ENCODE data around the gene SCARB1.
A peak's percentile ranks its signal among the peaks of the same experiment; 100 is the strongest.

Gene SCARB1

DNA sequence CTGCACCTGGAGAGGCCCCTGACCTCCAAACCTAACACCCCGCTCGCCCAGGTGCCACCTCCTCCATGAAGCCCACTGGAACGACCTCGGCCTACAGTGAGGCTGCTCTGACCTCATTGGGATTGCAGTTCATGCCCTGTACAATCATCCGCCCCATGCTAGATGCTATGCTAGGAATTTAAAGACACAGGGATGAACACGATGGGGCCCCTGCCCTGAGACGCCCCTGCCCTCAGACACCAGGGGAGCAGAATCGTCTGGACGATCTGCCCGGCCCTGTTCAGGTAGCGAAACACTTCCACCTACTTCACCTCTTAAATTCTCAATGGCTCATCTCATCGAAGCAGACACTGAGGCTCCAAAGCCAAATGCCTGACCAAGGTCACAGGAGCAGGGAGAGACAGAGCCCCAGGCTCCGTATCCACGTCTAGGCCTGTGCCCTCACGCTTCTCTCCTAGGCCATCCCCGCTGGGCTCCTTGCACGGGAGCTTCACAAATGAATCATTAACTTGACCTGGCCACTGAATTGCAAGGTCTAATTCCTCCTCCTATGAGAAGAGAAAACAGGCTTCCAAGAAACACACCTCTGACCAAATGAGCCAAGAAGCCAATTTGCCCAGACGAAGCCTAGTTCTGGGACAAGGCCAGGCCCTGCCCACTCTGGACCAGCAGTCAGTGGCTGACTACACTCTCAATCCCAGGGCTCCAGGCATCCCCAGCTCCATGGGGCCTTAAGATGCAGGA is 35.2 kb downstream of the SCARB1 start:
- Histone ChIP-seq H3K27ac (no peak overlapping the region), H3K9me3 (ENCODE audit: low read depth, low read length) (no peaks in the 10 kb centered on the region), H3K4me3 (no peak overlapping the region), H3K36me3 (ENCODE audit: insufficient read depth, low read length) (peaks cover 7% of the 10 kb centered on the region; the same call in 1 of the 2 replicates), H3K9ac (ENCODE audit: insufficient read length) (no peak overlapping the region)
- TF ChIP-seq FOXP2 (optimal IDR thresholded peaks at IDR 0.05; ENCODE audit: control extremely low read depth, extremely low read length, insufficient read depth) (no peak), EZH2 (IDR thresholded peaks at IDR 0.05) (no peak), POLR2AphosphoS5 (IDR thresholded peaks at IDR 0.05; ENCODE audit: borderline replicate concordance, low read depth, low read length) (no peak)
- no peak for DNase-seq (ENCODE audit: low read depth, low spot score)

DNA sequence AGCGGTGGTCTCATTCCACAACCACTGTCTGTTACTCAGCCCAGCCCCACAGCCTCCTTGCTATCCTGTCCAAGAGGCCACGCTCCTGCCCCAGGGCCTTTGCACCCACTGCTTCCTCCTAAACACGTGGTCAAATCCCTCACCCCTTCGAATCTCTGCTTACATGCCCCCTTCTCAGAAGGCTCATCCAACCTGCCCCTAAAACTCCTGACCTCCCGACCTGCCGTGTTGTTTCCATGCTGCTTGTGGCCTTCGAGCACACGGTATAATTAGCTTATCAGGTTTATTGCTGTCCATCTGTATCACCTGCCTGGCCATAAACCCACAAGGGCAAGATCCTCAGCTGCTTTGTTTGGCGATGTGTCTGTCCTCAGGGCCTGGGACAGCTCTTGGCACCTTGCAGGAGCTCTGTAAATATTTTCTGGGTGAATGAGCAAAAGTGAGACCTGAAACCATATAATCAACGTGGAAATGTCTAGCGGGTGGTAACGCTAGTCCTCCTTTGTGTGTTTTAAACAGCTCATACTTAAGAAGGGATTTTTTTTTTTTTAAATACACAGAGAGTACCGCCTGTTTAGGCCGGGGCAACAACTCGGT is 36.0 kb downstream of the SCARB1 start:
- Histone ChIP-seq H3K36me3 (ENCODE audit: insufficient read depth, low read length) (peaks cover 7% of the 10 kb centered on the region; the same call in 1 of the 2 replicates), H3K27ac (no peak overlapping the region), H3K9ac (ENCODE audit: insufficient read length) (no peak overlapping the region), H3K4me3 (no peak overlapping the region), H3K9me3 (ENCODE audit: low read depth, low read length) (no peaks in the 10 kb centered on the region)
- DNase-seq (ENCODE audit: low read depth, low spot score), result no peak
- no peak for TF ChIP-seq EZH2 (IDR thresholded peaks at IDR 0.05)
- TF ChIP-seq FOXP2 (optimal IDR thresholded peaks at IDR 0.05; ENCODE audit: control extremely low read depth, extremely low read length, insufficient read depth), result no peak
- TF ChIP-seq POLR2AphosphoS5 (IDR thresholded peaks at IDR 0.05; ENCODE audit: borderline replicate concordance, low read depth, low read length), result no peak

DNA sequence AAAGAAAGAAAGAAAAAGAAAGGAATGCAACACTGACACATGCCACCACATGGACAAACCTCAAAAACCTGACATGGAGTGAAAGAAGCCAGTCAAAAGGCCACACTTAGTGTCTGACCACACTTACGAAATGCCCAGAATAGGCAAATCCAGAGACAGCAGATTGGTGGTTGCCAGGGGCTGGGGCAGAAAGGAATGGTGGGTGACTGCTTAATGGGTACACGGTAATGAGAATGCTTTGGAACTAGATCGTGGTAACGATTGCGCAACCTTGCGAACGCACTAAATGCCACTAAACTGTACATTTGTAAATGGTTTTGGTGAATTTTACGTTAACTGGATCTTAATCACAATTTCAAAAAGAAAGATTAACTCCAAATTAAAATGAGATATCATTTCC is 39.5 kb downstream of the SCARB1 start:
- Histone ChIP-seq H3K27ac (no peak overlapping the region), H3K9ac (ENCODE audit: insufficient read length) (no peak overlapping the region), H3K36me3 (ENCODE audit: insufficient read depth, low read length) (no peaks in the 10 kb centered on the region), H3K9me3 (ENCODE audit: low read depth, low read length) (no peaks in the 10 kb centered on the region), H3K4me3 (no peak overlapping the region)
- TF ChIP-seq FOXP2 (optimal IDR thresholded peaks at IDR 0.05; ENCODE audit: control extremely low read depth, extremely low read length, insufficient read depth) (no peak), POLR2AphosphoS5 (IDR thresholded peaks at IDR 0.05; ENCODE audit: borderline replicate concordance, low read depth, low read length) (no peak), EZH2 (IDR thresholded peaks at IDR 0.05) (no peak)
- DNase-seq (ENCODE audit: low read depth, low spot score), result peak; percentile 6

DNA sequence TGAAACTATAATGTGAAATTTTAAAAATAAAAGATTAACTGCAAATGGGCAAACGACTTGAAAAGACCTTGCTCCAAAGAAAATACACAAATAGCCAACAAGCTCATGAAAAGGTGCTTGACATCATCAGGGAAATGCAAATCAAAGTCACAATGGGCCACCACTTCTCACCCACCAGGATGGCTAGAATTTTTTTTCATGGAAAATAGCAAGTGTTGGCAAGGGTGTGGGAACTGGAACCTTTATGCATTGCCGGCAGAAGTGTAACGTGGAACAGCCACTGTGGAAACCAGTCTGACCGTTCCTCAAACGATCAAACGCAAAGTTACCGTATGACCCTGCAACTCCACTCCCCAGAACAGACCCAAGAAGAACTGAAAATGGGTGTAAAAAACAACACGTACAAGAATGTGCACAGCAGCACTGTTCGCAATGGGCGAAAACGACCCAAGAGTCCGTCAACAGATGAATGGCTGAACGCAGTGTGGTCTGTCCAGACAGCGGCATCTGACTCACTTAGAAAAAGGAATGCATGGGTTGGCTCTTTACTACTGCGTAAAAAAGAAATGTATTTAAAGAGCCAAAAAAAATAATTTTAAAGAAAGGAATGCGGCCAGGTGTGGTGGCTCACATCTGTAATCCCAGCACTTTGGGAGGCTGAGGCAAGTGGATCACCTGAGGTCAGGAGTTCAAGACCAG is 40.2 kb downstream of the SCARB1 start:
- Histone ChIP-seq H3K9me3 (ENCODE audit: low read depth, low read length) (no peaks in the 10 kb centered on the region), H3K27ac (no peak overlapping the region), H3K9ac (ENCODE audit: insufficient read length) (no peak overlapping the region), H3K36me3 (ENCODE audit: insufficient read depth, low read length) (no peaks in the 10 kb centered on the region), H3K4me3 (no peak overlapping the region)
- TF ChIP-seq FOXP2 (optimal IDR thresholded peaks at IDR 0.05; ENCODE audit: control extremely low read depth, extremely low read length, insufficient read depth), result no peak
- no peak for TF ChIP-seq POLR2AphosphoS5 (IDR thresholded peaks at IDR 0.05; ENCODE audit: borderline replicate concordance, low read depth, low read length)
- TF ChIP-seq EZH2 (IDR thresholded peaks at IDR 0.05), result no peak
- no peak for DNase-seq (ENCODE audit: low read depth, low spot score)

DNA sequence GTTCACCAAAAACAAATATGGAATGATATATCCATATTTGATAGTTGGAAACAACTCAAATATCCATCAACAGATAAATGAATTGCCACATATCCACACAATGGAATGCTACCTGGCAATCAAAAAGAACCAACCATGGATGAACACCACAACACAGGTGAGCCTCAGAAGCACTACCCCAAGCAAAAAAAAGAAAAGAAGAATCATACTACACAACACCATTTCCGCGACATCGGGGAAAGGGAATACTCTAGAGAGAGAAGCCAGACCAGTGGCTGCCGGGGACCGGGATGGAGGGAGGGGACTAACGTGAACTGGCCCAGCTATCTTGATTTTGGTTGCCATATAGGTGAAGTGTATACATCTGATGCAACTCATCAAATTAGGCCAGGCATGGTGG is 41.4 kb downstream of the SCARB1 start:
- H3K36me3 ChIP-seq (ENCODE audit: insufficient read depth, low read length), result no peaks in the 10 kb centered on the region
- no peak for DNase-seq (ENCODE audit: low read depth, low spot score)
- no peaks in the 10 kb centered on the region for H3K9me3 ChIP-seq (ENCODE audit: low read depth, low read length)
- TF ChIP-seq EZH2 (IDR thresholded peaks at IDR 0.05), result no peak
- no peak for TF ChIP-seq POLR2AphosphoS5 (IDR thresholded peaks at IDR 0.05; ENCODE audit: borderline replicate concordance, low read depth, low read length)
- no peak for TF ChIP-seq FOXP2 (optimal IDR thresholded peaks at IDR 0.05; ENCODE audit: control extremely low read depth, extremely low read length, insufficient read depth)
- H3K27ac ChIP-seq, result no peak overlapping the region
- H3K4me3 ChIP-seq, result no peak overlapping the region
- H3K9ac ChIP-seq (ENCODE audit: insufficient read length), result no peak overlapping the region

DNA sequence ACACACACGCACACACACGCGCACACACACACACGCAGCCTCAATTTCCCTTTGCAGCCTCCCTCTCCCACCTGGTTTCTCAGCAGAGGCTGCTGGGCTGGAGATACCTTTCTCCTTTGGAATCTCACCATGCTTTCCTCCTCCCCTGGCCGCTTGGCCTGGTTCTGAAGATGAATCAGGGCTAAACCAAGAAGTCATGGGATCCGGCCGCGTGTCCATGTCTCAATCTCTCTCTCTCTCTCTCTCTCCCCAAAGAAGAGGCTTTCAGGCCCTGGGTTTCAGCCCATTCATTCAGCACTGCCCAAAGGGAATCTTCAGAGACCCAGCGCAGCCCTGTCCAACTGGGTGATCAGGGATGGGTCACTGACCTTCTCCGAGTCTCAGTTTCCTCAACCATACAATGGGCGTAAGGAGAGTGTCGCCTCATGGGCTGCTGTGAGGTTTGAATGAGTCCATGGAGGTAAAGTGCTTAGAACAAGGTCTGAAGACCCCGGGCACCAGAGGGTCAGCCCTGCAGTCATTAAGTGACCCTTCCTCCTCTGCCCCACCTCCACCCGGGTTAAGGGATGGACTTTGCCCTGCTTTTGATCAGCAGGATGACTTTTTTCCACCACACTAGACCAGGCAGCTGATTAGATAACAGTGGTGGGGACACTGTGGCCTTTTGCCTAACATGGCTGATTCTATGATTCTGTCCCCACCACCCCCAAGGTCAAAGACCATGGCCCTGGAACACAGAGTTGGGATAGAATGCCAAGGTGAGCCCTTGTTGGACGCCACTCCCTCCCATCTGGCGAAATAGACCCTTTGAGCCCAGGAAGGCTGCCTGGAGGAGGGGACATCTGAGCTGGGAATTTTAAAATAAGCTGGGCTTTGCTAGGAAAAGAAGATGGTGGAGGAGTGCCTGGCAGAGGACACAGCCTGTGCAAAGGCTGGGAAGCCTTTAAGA is 42.1 kb downstream of the SCARB1 start:
- TF ChIP-seq POLR2AphosphoS5 (IDR thresholded peaks at IDR 0.05; ENCODE audit: borderline replicate concordance, low read depth, low read length) (no peak), FOXP2 (optimal IDR thresholded peaks at IDR 0.05; ENCODE audit: control extremely low read depth, extremely low read length, insufficient read depth) (no peak), EZH2 (IDR thresholded peaks at IDR 0.05) (no peak)
- no peak overlapping the region for H3K4me3 ChIP-seq
- H3K27ac ChIP-seq, result no peak overlapping the region
- H3K9me3 ChIP-seq (ENCODE audit: low read depth, low read length), result no peaks in the 10 kb centered on the region
- no peaks in the 10 kb centered on the region for H3K36me3 ChIP-seq (ENCODE audit: insufficient read depth, low read length)
- no peak for DNase-seq (ENCODE audit: low read depth, low spot score)
- no peak overlapping the region for H3K9ac ChIP-seq (ENCODE audit: insufficient read length)

DNA sequence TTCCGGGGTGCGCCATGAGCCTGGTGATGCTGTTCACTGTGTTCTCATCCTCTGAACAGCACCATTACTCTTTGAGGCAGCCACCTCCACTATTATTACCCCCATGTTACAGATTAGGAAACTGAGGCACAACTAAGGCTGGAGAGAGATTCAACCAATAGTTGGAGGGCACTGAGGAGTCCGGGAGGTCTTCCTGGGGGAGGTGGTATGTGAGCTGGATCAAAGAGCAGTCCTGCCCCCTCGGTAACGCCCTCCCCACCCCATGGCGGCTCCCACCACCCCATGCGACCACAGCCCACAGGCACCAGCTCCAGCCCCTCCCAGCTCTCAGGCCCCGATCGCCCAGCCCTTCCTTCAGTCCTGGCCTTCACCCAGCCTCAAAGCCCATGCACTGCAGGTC is 43.5 kb downstream of the SCARB1 start:
- Histone ChIP-seq H3K4me3 (no peak overlapping the region), H3K27ac (no peak overlapping the region), H3K9me3 (ENCODE audit: low read depth, low read length) (no peaks in the 10 kb centered on the region), H3K9ac (ENCODE audit: insufficient read length) (no peak overlapping the region), H3K36me3 (ENCODE audit: insufficient read depth, low read length) (peaks cover 2% of the 10 kb centered on the region; the same call in 1 of the 2 replicates)
- TF ChIP-seq EZH2 (IDR thresholded peaks at IDR 0.05), result no peak
- no peak for TF ChIP-seq FOXP2 (optimal IDR thresholded peaks at IDR 0.05; ENCODE audit: control extremely low read depth, extremely low read length, insufficient read depth)
- TF ChIP-seq POLR2AphosphoS5 (IDR thresholded peaks at IDR 0.05; ENCODE audit: borderline replicate concordance, low read depth, low read length), result no peak
- no peak for DNase-seq (ENCODE audit: low read depth, low spot score)

All from SK-N-MC (cell line).